PFSK-1 (cell line): ENCODE measurements around the gene PPP1CC.

ENCODE experiments used
- FOXP2 ChIP-seq: optimal IDR thresholded peaks from 2 replicates; pipeline ENCODE3; 2011; ENCODE audit warnings: borderline replicate concordance, control low read depth, inconsistent platforms; ENCODE audit not compliant: insufficient read depth; ENCODE audit errors: extremely low read length, extremely low read depth
- POLR2AphosphoS5 ChIP-seq: IDR thresholded peaks from 2 replicates; pipeline ENCODE4 v1.6.1; 2012; ENCODE audit warnings: low read depth, mild to moderate bottlenecking, control low read depth, low read length, moderate library complexity
- REST ChIP-seq, 2 experiments: IDR thresholded peaks; 2 replicates each; pipeline versions ENCODE4 v1.6.1 to v1.8.0; 2011 to 2012; ENCODE audit warnings: low read depth in 2 of 2, low read length in 2 of 2, control low read depth in 1 of 2, inconsistent platforms in 1 of 2, mild to moderate bottlenecking in 1 of 2, moderate library complexity in 1 of 2; ENCODE audit not compliant: insufficient read depth in 1 of 2
- SIN3A ChIP-seq: IDR thresholded peaks from 2 replicates; pipeline ENCODE4 v1.6.1; 2012; ENCODE audit warnings: mild to moderate bottlenecking, low read length, moderate library complexity, borderline replicate concordance; ENCODE audit not compliant: insufficient read depth
- TAF1 ChIP-seq: IDR thresholded peaks from 2 replicates; pipeline ENCODE4 v1.6.1; 2012; ENCODE audit warnings: low read length, control low read depth, borderline replicate concordance; ENCODE audit not compliant: insufficient read depth

The PPP1CC gene

GRCh38 chr12:110743571-110744093 lies 941 bp upstream of the PPP1CC start:
- TF ChIP-seq FOXP2: no peak
- TF ChIP-seq TAF1: no peak
- no peak; the same call in 1 of the 2 replicates for TF ChIP-seq POLR2AphosphoS5
- no peak for TF ChIP-seq REST (IDR thresholded peaks at IDR 0.05; ENCODE audit: insufficient read depth in 1 of 2, low read depth in 2 of 2, low read length in 2 of 2)
- TF ChIP-seq SIN3A: no peak

- TF ChIP-seq SIN3A: peak; percentile 23; the same call in 1 of the 2 replicates
- no peak for TF ChIP-seq REST (IDR thresholded peaks at IDR 0.05; ENCODE audit: insufficient read depth in 1 of 2, low read depth in 2 of 2, low read length in 2 of 2)
Observed at GRCh38 chr12:110742096-110742717, 484 bp downstream of the PPP1CC start.

- TF ChIP-seq REST (IDR thresholded peaks at IDR 0.05; ENCODE audit: insufficient read depth in 1 of 2, low read depth in 2 of 2, low read length in 2 of 2) (no peak), POLR2AphosphoS5 (no peak), SIN3A (no peak), TAF1 (no peak), FOXP2 (no peak)
Observed at GRCh38 chr12:110741341-110742095, 1.2 kb downstream of the PPP1CC start.

- TF ChIP-seq POLR2AphosphoS5 (no peak), FOXP2 (no peak), REST (IDR thresholded peaks at IDR 0.05; ENCODE audit: insufficient read depth in 1 of 2, low read depth in 2 of 2, low read length in 2 of 2) (no peak), TAF1 (no peak), SIN3A (no peak)
Observed at GRCh38 chr12:110739894-110740293, 2.8 kb downstream of the PPP1CC start.
